Fibroblast of skin of left quadriceps (primary cell): ENCODE measurements around the gene NDUFA9.

Experiments used
- DNase-seq, 2 experiments: peaks; one replicate each; pipeline ENCODE4 v3.0.0-alpha.2; 2013; ENCODE audit warnings: low read depth in 2 of 2

The NDUFA9 gene

DNA sequence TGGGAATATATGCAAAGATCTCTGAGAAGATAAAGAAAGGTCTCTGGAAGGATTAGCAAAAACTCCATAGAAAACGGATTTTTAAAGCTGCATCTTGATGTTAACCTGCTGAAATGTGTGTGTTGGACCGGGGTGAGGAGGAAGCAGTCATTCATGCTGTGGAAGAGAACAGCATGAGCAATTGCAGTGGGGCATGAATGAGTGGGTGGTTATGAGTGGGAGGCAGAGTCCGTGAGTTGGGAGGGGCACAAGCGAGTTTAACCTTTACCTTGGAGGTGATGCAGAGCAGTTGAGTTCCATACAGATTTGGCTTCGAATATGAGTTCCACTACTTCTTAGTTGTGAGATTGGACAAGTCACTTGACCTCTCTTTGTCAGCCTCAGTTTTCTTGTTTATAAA is 41.8 kb downstream of the NDUFA9 start:
- no peak for DNase-seq
